ENCODE data around the gene SPATA33. TPM values are rescaled to one million over a fixed set of nuclear protein-coding genes. Genes with fewer than 3 reads are reported as not detected.

SPATA33 gene
- total and polyA plus RNA-seq, 10 of the 15 experiments (the other 5 are each of a cell fraction or from before 2014, with no cell fraction given) = 1.1 to 15.8 (median 7.6) TPM

DNA sequence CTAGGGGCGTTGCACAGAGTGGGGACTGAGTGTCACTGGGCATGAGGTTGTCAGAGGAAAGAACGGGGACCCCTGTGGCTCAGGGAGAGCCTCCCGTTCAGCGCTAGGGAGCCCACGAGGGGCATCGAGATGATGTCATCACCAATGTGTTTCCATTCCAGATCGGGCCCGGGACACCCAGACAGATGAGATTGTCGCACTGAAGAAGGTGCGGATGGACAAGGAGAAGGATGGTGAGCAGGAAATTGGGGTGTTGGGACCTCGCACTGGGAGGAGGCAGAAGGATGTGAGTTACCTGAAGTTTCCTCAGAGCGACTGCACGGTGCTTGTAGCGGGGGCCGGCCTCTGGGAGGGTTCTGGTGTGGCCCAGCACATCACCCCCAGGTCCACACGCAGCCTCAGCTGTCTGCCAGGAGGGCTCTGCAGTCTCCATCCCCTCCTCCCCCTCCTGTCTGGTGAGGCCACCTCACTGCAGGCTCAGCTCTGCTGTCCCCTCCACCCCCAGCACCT is 32.8 kb downstream of the SPATA33 start:
- POLR2A ChIA-PET = no interaction called here

DNA sequence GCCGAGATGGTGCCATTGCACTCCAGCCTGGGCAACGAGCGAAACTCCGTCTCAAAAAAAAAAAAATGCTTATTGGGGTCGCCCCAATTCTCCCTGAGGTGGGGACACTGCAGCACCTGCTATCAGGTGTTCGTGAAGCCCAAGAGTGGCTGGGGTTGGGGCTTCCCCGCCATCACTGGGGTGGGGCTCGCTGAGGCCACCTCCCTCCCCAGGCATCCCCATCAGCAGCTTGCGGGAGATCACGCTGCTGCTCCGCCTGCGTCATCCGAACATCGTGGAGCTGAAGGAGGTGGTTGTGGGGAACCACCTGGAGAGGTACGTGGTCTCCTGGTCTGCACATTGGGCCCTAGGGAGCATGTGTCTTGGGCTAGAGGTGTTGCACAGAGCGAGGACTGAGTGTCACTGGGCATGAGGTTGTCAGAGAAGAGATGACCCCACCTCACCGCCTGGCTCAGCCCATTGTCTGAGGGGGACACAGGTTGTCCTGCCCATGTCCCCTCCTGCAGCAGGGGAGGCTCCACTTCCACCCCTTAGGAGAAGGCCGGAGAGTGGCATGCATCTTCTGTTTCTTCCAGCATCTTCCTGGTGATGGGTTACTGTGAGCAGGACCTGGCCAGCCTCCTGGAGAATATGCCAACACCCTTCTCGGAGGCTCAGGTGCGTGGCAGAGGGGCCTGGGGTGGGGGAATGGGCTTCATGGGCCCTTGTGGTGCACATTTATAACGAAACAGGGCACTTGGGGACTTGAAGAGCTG is 33.8 kb downstream of the SPATA33 start:
- no peak for DNase-seq (ENCODE audit: low read depth, low spot score)
- Histone ChIP-seq H3K27me3 (replicated peaks in 1 of 2; ENCODE audit: control insufficient read depth in 2 of 2, insufficient read depth in 2 of 2, low read length in 1 of 2) (no peaks in the 10 kb centered on the region), H3K4me1 (ENCODE audit: control insufficient read depth, insufficient read depth, low read length) (peaks cover 10% of the 10 kb centered on the region), H3K9me3 (replicated peaks; ENCODE audit: control insufficient read depth, insufficient read depth, low read length) (no peaks in the 10 kb centered on the region), H3K27ac (ENCODE audit: control insufficient read depth, insufficient read depth) (no peak overlapping the region), H3K4me2 (ENCODE audit: control insufficient read depth, insufficient read depth) (no peak overlapping the region), H2AFZ (ENCODE audit: control insufficient read depth, low read depth, low read length) (no peak overlapping the region), H3K36me3 (ENCODE audit: control insufficient read depth in 2 of 2, insufficient read depth in 2 of 2, low read length in 1 of 2) (peaks cover 0 to 12% of the 10 kb centered on the region in 2 experiments; a peak in 3 of 4 replicates), H3K4me3 (no peak overlapping the region), H4K20me1 (ENCODE audit: control insufficient read depth, insufficient read depth) (no peaks in the 10 kb centered on the region; the same call in 1 of the 2 replicates), H3K79me2 (ENCODE audit: control insufficient read depth, insufficient read depth, low read length) (peaks cover 11% of the 10 kb centered on the region), H3K9ac (ENCODE audit: control insufficient read depth, insufficient read depth, low read length) (no peak overlapping the region)
- WGBS (ENCODE audit: insufficient coverage, insufficient replicate concordance, low lambda C conversion rate, missing lambda C conversion rate) = 94% methylated on average over 21 of the region's 21 CpGs
- in situ Hi-C loops (cut with MboI) (no loop called here), intact Hi-C loops (cut with micrococcal nuclease; ENCODE audit: unreplicated experiment) (no loop called here)
- BruUV-seq (replicated peaks) = no TSS peak
- ChIA-PET CTCF (no interaction called here), POLR2A (no interaction called here), SMC1A (ENCODE audit: uncharacterized antibody, unreplicated experiment) (no interaction called here), RAD21 (ENCODE audit: unreplicated experiment) (interaction anchor here (0.6 kb wide), 1 partner anchor 296 kb away, joined by 3 read pairs; no protein-coding TSS in a partner anchor)
- FAIRE-seq = no peak
- ATAC-seq = no peak
- TF ChIP-seq NFXL1 (IDR thresholded peaks at IDR 0.05; ENCODE audit: borderline replicate concordance) (no peak), FOXK2 (IDR thresholded peaks at IDR 0.05) (no peak)

More for the DNA sequence above, 32.8 kb downstream of the SPATA33 start:
- Histone ChIP-seq H3K4me1 (ENCODE audit: control insufficient read depth, insufficient read depth, low read length) (peaks cover 6% of the 10 kb centered on the region; the same call in 1 of the 2 replicates), H3K36me3 (ENCODE audit: control insufficient read depth in 2 of 2, insufficient read depth in 2 of 2, low read length in 1 of 2) (peaks cover 0 to 12% of the 10 kb centered on the region in 2 experiments; a peak in 3 of 4 replicates), H2AFZ (ENCODE audit: control insufficient read depth, low read depth, low read length) (no peak overlapping the region), H3K9ac (ENCODE audit: control insufficient read depth, insufficient read depth, low read length) (no peak overlapping the region), H3K79me2 (ENCODE audit: control insufficient read depth, insufficient read depth, low read length) (peaks cover 11% of the 10 kb centered on the region), H3K9me3 (replicated peaks; ENCODE audit: control insufficient read depth, insufficient read depth, low read length) (no peaks in the 10 kb centered on the region), H3K27me3 (replicated peaks in 1 of 2; ENCODE audit: control insufficient read depth in 2 of 2, insufficient read depth in 2 of 2, low read length in 1 of 2) (no peaks in the 10 kb centered on the region), H3K4me2 (ENCODE audit: control insufficient read depth, insufficient read depth) (no peak overlapping the region), H3K4me3 (no peak overlapping the region), H3K27ac (ENCODE audit: control insufficient read depth, insufficient read depth) (no peak overlapping the region), H4K20me1 (ENCODE audit: control insufficient read depth, insufficient read depth) (no peaks in the 10 kb centered on the region)
- in situ Hi-C loops (cut with MboI) = no loop called here
- SMC1A ChIA-PET (ENCODE audit: uncharacterized antibody, unreplicated experiment) = no interaction called here
- 92% methylated on average over 16 of the region's 16 CpGs for WGBS (ENCODE audit: insufficient coverage, insufficient replicate concordance, low lambda C conversion rate, missing lambda C conversion rate)
- RAD21 ChIA-PET (ENCODE audit: unreplicated experiment) = interaction anchor here (0.6 kb wide), 1 partner anchor 296 kb away, joined by 3 read pairs; no protein-coding TSS in a partner anchor
- intact Hi-C loops (cut with micrococcal nuclease; ENCODE audit: unreplicated experiment) = no loop called here
- FAIRE-seq (no peak), ATAC-seq (no peak), DNase-seq (ENCODE audit: low read depth, low spot score) (no peak)
- BruUV-seq (replicated peaks) = no TSS peak
- CTCF ChIA-PET = no interaction called here
- TF ChIP-seq RAD51 (IDR thresholded peaks at IDR 0.05) (no peak), IKZF1 (conservative IDR thresholded peaks at IDR 0.05) (no peak), ZZZ3 (IDR thresholded peaks at IDR 0.05; ENCODE audit: control insufficient read depth, insufficient read length, low read depth) (no peak)

Data from GM12878 (cell line).